SK-N-SH treated with all-trans-retinoic acid at 6 μM for 48 hours (cell line): ENCODE results near the gene CHAF1A.

Experiments
- ISL1 ChIP-seq: fragments of 250-450 bp; sonication (Bioruptor Pico); IDR thresholded peaks from 2 replicates; pipeline ENCODE4 v2.1.2; 2022; ENCODE audit warnings: mild to moderate bottlenecking, moderate library complexity
- PPARA ChIP-seq: fragments of 250-450 bp; sonication (Bioruptor Pico); IDR thresholded peaks from 2 replicates; pipeline ENCODE4 v1.5.0; 2020; ENCODE audit warnings: mild to moderate bottlenecking, borderline replicate concordance
- RARB ChIP-seq: fragments of 250-450 bp; sonication (Bioruptor Pico); IDR thresholded peaks from 2 replicates; pipeline ENCODE4 v1.8.0; 2021; ENCODE audit warnings: mild to moderate bottlenecking, moderate library complexity
- TCF4 ChIP-seq: fragments of 250-450 bp; sonication (Bioruptor Pico); IDR thresholded peaks from 2 replicates; pipeline ENCODE4 v1.8.0; 2021; ENCODE audit warnings: mild to moderate bottlenecking, moderate library complexity, borderline replicate concordance
- TOX ChIP-seq: fragments of 250-450 bp; sonication (Bioruptor Pico); IDR thresholded peaks from 2 replicates; pipeline ENCODE4 v1.8.0; 2021; ENCODE audit warnings: mild to moderate bottlenecking, moderate library complexity, borderline replicate concordance
- TSHZ2 ChIP-seq: fragments of 250-450 bp; sonication (Bioruptor Pico); IDR thresholded peaks from 2 replicates; pipeline ENCODE4 v1.5.0; 2020; ENCODE audit warnings: mild to moderate bottlenecking, moderate library complexity
- ZFP30 ChIP-seq: fragments of 450-650 bp; formaldehyde crosslinking; IDR thresholded peaks from 2 replicates; pipeline ENCODE4 v1.5.0; 2022; ENCODE audit warnings: mild to moderate bottlenecking, moderate library complexity
- ZNF565 ChIP-seq: fragments of 450-650 bp; formaldehyde crosslinking; conservative IDR thresholded peaks from 2 replicates; pipeline ENCODE4 v1.5.0; 2020; ENCODE audit warnings: low read depth, mild to moderate bottlenecking, moderate library complexity
- ZNF8 ChIP-seq: fragments of 450-650 bp; formaldehyde crosslinking; IDR thresholded peaks from 2 replicates; pipeline ENCODE4 v1.5.0; 2020; ENCODE audit warnings: mild to moderate bottlenecking, moderate library complexity
- TF ChIP-seq, protein P1 (sequence below): fragments of 250-450 bp; sonication (Bioruptor Pico); IDR thresholded peaks from 2 replicates; pipeline ENCODE4 v1.5.1; 2020; ENCODE audit warnings: low read depth, mild to moderate bottlenecking, moderate library complexity
- TF ChIP-seq, protein P2 (sequence below): fragments of 250-450 bp; sonication (Bioruptor Pico); IDR thresholded peaks from 2 replicates; pipeline ENCODE4 v1.5.1; 2021; ENCODE audit warnings: mild to moderate bottlenecking, moderate library complexity
- TF ChIP-seq, protein P3 (sequence below): fragments of 250-450 bp; sonication (Bioruptor Pico); IDR thresholded peaks from 2 replicates; pipeline ENCODE4 v1.8.0; 2020; ENCODE audit warnings: mild to moderate bottlenecking, moderate library complexity, borderline replicate concordance
- TF ChIP-seq, protein P4 (sequence below): fragments of 250-450 bp; sonication (Bioruptor Pico); IDR thresholded peaks from 2 replicates; pipeline ENCODE4 v1.8.0; 2021; ENCODE audit warnings: low read depth, mild to moderate bottlenecking, moderate library complexity, borderline replicate concordance

DNA sequence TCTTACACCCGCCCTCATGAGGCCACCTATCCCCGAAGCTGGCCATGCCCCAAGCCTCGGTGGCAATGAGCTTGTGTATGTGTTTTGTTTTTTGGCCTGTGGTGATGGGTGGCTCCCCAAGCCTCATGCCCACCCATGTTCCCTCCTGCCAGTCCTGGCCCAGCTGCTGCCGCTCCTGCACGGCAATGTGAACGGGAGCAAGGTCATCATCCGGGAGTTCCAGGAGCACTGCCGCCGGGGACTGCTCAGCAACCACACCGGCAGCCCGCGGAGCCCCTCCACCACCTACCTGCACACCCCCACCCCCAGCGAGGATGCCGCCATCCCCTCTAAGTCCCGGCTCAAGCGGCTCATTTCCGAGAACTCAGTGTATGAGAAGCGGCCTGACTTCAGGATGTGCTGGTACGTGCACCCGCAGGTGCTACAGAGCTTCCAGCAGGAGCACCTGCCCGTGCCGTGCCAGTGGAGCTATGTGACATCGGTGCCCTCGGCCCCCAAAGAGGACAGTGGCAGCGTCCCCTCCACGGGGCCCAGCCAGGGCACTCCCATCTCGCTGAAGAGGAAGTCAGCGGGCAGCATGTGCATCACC lies 30.6 kb downstream of the CHAF1A start:
- TF ChIP-seq ZFP30, result no peak
- no peak for TF ChIP-seq PPARA (CRISPR knock-in tag)
- no peak for TF ChIP-seq ZNF565
- TF ChIP-seq, protein P1, sequence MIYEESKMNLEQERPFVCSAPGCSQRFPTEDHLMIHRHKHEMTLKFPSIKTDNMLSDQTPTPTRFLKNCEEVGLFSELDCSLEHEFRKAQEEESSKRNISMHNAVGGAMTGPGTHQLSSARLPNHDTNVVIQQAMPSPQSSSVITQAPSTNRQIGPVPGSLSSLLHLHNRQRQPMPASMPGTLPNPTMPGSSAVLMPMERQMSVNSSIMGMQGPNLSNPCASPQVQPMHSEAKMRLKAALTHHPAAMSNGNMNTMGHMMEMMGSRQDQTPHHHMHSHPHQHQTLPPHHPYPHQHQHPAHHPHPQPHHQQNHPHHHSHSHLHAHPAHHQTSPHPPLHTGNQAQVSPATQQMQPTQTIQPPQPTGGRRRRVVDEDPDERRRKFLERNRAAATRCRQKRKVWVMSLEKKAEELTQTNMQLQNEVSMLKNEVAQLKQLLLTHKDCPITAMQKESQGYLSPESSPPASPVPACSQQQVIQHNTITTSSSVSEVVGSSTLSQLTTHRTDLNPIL (CRISPR knock-in tag), result no peak
- no peak for TF ChIP-seq TCF4
- TF ChIP-seq RARB (CRISPR knock-in tag), result no peak
- TF ChIP-seq, protein P2, sequence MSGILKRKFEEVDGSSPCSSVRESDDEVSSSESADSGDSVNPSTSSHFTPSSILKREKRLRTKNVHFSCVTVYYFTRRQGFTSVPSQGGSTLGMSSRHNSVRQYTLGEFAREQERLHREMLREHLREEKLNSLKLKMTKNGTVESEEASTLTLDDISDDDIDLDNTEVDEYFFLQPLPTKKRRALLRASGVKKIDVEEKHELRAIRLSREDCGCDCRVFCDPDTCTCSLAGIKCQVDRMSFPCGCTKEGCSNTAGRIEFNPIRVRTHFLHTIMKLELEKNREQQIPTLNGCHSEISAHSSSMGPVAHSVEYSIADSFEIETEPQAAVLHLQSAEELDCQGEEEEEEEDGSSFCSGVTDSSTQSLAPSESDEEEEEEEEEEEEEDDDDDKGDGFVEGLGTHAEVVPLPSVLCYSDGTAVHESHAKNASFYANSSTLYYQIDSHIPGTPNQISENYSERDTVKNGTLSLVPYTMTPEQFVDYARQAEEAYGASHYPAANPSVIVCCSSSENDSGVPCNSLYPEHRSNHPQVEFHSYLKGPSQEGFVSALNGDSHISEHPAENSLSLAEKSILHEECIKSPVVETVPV (CRISPR knock-in tag), result no peak
- TF ChIP-seq ZNF8 (CRISPR knock-in tag), result no peak
- TF ChIP-seq ISL1 (CRISPR knock-in tag), result no peak
- TF ChIP-seq, protein P3, sequence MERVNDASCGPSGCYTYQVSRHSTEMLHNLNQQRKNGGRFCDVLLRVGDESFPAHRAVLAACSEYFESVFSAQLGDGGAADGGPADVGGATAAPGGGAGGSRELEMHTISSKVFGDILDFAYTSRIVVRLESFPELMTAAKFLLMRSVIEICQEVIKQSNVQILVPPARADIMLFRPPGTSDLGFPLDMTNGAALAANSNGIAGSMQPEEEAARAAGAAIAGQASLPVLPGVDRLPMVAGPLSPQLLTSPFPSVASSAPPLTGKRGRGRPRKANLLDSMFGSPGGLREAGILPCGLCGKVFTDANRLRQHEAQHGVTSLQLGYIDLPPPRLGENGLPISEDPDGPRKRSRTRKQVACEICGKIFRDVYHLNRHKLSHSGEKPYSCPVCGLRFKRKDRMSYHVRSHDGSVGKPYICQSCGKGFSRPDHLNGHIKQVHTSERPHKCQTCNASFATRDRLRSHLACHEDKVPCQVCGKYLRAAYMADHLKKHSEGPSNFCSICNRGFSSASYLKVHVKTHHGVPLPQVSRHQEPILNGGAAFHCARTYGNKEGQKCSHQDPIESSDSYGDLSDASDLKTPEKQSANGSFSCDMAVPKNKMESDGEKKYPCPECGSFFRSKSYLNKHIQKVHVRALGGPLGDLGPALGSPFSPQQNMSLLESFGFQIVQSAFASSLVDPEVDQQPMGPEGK (CRISPR knock-in tag), result no peak
- TF ChIP-seq, protein P4, sequence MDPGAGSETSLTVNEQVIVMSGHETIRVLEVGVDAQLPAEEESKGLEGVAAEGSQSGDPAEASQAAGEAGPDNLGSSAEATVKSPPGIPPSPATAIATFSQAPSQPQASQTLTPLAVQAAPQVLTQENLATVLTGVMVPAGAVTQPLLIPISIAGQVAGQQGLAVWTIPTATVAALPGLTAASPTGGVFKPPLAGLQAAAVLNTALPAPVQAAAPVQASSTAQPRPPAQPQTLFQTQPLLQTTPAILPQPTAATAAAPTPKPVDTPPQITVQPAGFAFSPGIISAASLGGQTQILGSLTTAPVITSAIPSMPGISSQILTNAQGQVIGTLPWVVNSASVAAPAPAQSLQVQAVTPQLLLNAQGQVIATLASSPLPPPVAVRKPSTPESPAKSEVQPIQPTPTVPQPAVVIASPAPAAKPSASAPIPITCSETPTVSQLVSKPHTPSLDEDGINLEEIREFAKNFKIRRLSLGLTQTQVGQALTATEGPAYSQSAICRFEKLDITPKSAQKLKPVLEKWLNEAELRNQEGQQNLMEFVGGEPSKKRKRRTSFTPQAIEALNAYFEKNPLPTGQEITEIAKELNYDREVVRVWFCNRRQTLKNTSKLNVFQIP (CRISPR knock-in tag), result no peak
- no peak for TF ChIP-seq TSHZ2
- TF ChIP-seq TOX, result no peak
